Measurements from ENCODE around the gene FRAT1. TPM values are rescaled to one million over a fixed set of nuclear protein-coding genes. Genes with fewer than 3 reads are reported as not detected.
A peak's percentile ranks its signal among the peaks of the same experiment; 100 is the strongest.

FRAT1 gene
- total and polyA plus RNA-seq, 4 experiments from 2014 or later, result 9.0 to 21.8 (median 16.4) TPM

DNA sequence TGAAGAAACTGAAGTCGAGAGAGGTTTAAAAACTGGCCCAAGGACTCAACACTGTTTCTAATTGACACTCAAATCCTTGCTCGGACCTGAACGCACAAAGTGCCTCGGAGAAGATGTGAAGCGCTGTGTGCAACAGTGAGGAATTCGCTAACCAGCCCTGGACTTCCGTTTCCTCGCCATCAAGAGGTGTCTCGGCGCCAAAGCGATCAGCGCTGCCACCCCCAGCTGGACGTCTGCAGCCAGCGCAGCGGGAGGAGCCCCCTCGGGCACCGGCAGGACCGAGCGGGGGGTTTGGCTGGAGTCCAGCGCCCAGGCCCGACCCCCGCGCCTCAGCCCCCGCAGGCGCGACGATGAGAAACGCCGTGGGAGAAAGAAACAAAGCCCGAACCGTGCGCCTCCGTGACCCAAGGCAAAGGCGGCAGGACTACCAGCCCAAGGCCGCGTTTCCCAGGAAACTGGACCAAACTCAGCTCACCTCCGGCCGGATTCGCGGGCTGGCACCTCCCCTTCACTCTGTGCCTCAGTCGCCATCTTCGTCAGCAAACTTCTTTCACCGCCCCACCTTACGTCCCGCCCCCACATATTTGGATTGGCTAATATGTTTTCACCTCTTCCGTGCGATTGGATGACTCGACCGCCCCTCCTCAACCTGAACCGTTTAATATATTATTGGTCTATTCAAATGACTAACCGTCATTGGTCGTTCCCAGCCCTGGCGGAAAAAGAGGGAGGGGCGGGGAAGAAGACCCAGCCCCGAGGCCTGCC is 26.8 kb upstream of the FRAT1 start, which contains the start of gene ARHGAP19:
Gene ARHGAP19, minus strand, starts transcription at position 541 of the 765 bp plus-strand sequence. Its CDS starts 10 bp downstream, at position 531.
- H3K9me3 Mint-ChIP-seq, result peaks cover 0 to 3% (median 0%) of the 10 kb centered on the region in 8 donors
- H3K27ac Mint-ChIP-seq, result peak within 1 kb of the TSS; percentile 85 to 97 (median 95)
- no peaks in the 10 kb centered on the region for H3K9me3 ChIP-seq (ENCODE audit: control insufficient read depth in 1 of 2, low read length in 2 of 2)
- peaks cover 11% of the 10 kb centered on the region for H3K4me1 ChIP-seq (ENCODE audit: insufficient read depth, low read length)
- peaks cover 8 to 25% (median 20%) of the 10 kb centered on the region in 4 donors for H3K4me1 Mint-ChIP-seq
- peak; percentile 94 to 98 (median 95) for DNase-seq
- H3K4me3 Mint-ChIP-seq, result peak within 1 kb of the TSS; percentile 90 to 99 (median 94)
- ChIA-PET CTCF (ENCODE audit: partially characterized antibody) (interaction anchor here (1.2 to 5.5 kb wide), 4 partner anchors 14 to 112 kb away, joined by 3 to 28 read pairs (median 3); no protein-coding TSS in a partner anchor), POLR2A (ENCODE audit: partially characterized antibody) (interaction anchor here (0.8 to 4.5 kb wide), 7 partner anchors 14 to 349 kb away, joined by 3 to 42 read pairs (median 5); partner anchors contain the start of genes FRAT1, FRAT2 and RRP12)
- peaks cover 0 to 8% of the 10 kb centered on the region in 2 donors for H3K36me3 Mint-ChIP-seq
- peaks cover 1 to 3% of the 10 kb centered on the region in 2 donors for H3K27me3 Mint-ChIP-seq
- H3K27ac ChIP-seq (ENCODE audit: low read depth, low read length), result peak within 1 kb of the TSS; percentile 78
- H3K27me3 ChIP-seq (ENCODE audit: insufficient read depth, low read length), result no peaks in the 10 kb centered on the region
- intact Hi-C loops (cut with micrococcal nuclease), result loop anchor here (1.0 to 10.0 kb wide), 6 partner anchors 27 to 843 kb away; partner anchors contain the start of genes EXOSC1, FRAT1, FRAT2 and MMS19
- H3K4me3 ChIP-seq (ENCODE audit: low read length in 2 of 2), result peak within 1 kb of the TSS; percentile 76 to 85
- peaks cover under 1% of the 10 kb centered on the region for H3K36me3 ChIP-seq (ENCODE audit: insufficient read depth, low read length)

- Mint-ChIP-seq H3K4me1 (peaks cover 8 to 25% (median 20%) of the 10 kb centered on the region in 4 donors), H3K9me3 (peaks cover 0 to 3% (median 0%) of the 10 kb centered on the region in 8 donors), H3K27me3 (peaks cover 1 to 3% of the 10 kb centered on the region in 2 donors), H3K36me3 (peaks cover 0 to 8% of the 10 kb centered on the region in 2 donors), H3K4me3 (peak overlapping the region; percentile 90 to 99 (median 94)), H3K27ac (peak overlapping the region; percentile 85 to 97 (median 95))
- H3K4me3 ChIP-seq (ENCODE audit: low read length in 2 of 2), result no peak overlapping the region
- peaks cover 11% of the 10 kb centered on the region for H3K4me1 ChIP-seq (ENCODE audit: insufficient read depth, low read length)
- H3K27ac ChIP-seq (ENCODE audit: low read depth, low read length), result no peak overlapping the region
- H3K27me3 ChIP-seq (ENCODE audit: insufficient read depth, low read length), result no peaks in the 10 kb centered on the region
- no peaks in the 10 kb centered on the region for H3K9me3 ChIP-seq (ENCODE audit: control insufficient read depth in 1 of 2, low read length in 2 of 2)
- H3K36me3 ChIP-seq (ENCODE audit: insufficient read depth, low read length), result no peaks in the 10 kb centered on the region
- intact Hi-C loops (cut with micrococcal nuclease), result loop anchor here (1.0 to 10.0 kb wide), 6 partner anchors 26 to 842 kb away; partner anchors contain the start of genes EXOSC1, FRAT1, FRAT2 and MMS19
- CTCF ChIA-PET (ENCODE audit: partially characterized antibody), result interaction anchor here (1.5 to 5.5 kb wide), 2 partner anchors 14 to 111 kb away, joined by 3 to 28 read pairs; no protein-coding TSS in a partner anchor
- no peak for DNase-seq
- POLR2A ChIA-PET (ENCODE audit: partially characterized antibody), result interaction anchor here (1.5 to 4.5 kb wide), 5 partner anchors 14 to 349 kb away, joined by 4 to 42 read pairs (median 6); partner anchors contain the start of genes FRAT1, FRAT2 and RRP12
Measured at GRCh38 chr10:97292862-97293198, 26.2 kb upstream of the FRAT1 start.

DNA sequence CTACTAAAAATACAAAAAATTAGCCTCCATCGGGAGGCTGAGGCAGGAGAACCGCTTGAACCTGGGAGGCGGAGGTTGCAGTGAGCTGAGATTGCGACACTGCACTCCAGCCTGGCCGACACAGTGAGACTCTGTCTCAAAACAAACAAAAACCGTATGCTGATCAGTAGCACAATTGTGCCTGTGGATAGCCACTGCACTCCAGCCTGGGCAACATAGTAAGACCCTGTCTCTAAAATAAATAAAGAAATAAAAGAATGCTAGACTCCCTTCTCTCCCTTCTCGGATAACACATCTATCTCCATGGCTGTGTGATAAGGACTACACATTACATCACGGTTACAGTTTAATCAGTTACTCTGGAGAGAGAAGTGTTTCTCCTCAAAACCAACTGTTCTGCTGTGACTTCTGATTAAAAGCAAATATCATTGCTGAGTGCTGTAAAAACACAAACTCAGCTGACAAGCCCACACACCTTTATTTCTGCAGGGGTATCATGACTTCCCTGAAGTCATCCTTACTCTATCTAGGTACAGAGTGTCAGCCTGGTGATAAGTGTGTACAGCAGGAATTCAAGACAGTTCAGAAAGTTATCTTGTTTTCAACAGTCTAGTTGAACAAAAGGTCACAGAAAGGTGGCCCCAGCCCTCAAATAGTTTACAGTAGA is 21.4 kb upstream of the FRAT1 start:
- intact Hi-C loops (cut with micrococcal nuclease), result loop anchor here (10.0 kb wide), 1 partner anchor 837 kb away; the partner anchor contains the start of gene R3HCC1L
- Mint-ChIP-seq H3K27ac (no peak overlapping the region), H3K27me3 (peaks cover 1 to 2% of the 10 kb centered on the region in 2 donors), H3K4me3 (no peak overlapping the region), H3K9me3 (peaks cover 0 to 3% (median 0%) of the 10 kb centered on the region in 8 donors), H3K36me3 (no peaks in the 10 kb centered on the region), H3K4me1 (peaks cover 2 to 3% (median 2%) of the 10 kb centered on the region in 4 donors)
- no peaks in the 10 kb centered on the region for H3K27me3 ChIP-seq (ENCODE audit: insufficient read depth, low read length)
- CTCF ChIA-PET (ENCODE audit: partially characterized antibody), result interaction anchor here (0.7 kb wide), 1 partner anchor 40 kb away, joined by 4 read pairs; no protein-coding TSS in a partner anchor
- H3K4me3 ChIP-seq (ENCODE audit: low read length in 2 of 2), result no peak overlapping the region
- POLR2A ChIA-PET (ENCODE audit: partially characterized antibody), result interaction anchor here (0.6 kb wide), 1 partner anchor 840 kb away, joined by 3 read pairs; no protein-coding TSS in a partner anchor
- H3K4me1 ChIP-seq (ENCODE audit: insufficient read depth, low read length), result peaks cover 2% of the 10 kb centered on the region
- H3K27ac ChIP-seq (ENCODE audit: low read depth, low read length), result no peak overlapping the region
- DNase-seq, result no peak
- no peaks in the 10 kb centered on the region for H3K9me3 ChIP-seq (ENCODE audit: control insufficient read depth in 1 of 2, low read length in 2 of 2)
- H3K36me3 ChIP-seq (ENCODE audit: insufficient read depth, low read length), result no peaks in the 10 kb centered on the region

DNA sequence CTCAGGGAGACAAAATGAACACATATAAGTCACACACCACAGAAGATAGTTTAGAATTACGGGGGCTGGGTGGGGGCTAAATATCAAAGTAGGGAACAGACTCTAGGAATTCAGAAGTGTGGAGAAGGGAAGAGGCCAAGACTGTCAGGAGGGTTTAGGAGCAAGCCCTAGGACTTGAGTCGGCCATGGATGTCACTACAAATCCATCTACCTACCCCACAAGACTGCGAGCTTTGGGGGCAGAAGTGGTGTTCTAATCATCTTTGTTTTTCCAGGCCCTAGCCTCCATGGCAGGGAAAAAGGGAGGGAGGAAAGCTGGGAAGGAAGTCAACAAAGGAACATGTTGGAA is 20.9 kb upstream of the FRAT1 start:
- Histone ChIP-seq H3K27ac (ENCODE audit: low read depth, low read length) (no peak overlapping the region), H3K36me3 (ENCODE audit: insufficient read depth, low read length) (no peaks in the 10 kb centered on the region), H3K4me1 (ENCODE audit: insufficient read depth, low read length) (no peaks in the 10 kb centered on the region), H3K9me3 (ENCODE audit: control insufficient read depth in 1 of 2, low read length in 2 of 2) (no peaks in the 10 kb centered on the region), H3K27me3 (ENCODE audit: insufficient read depth, low read length) (no peaks in the 10 kb centered on the region), H3K4me3 (ENCODE audit: low read length in 2 of 2) (no peak overlapping the region)
- Mint-ChIP-seq H3K9me3 (peaks cover 0 to 3% (median 0%) of the 10 kb centered on the region in 8 donors), H3K27me3 (peaks cover 0 to 1% of the 10 kb centered on the region in 2 donors), H3K4me1 (no peaks in the 10 kb centered on the region), H3K4me3 (no peak overlapping the region), H3K36me3 (no peaks in the 10 kb centered on the region), H3K27ac (no peak overlapping the region)
- no peak for DNase-seq
- intact Hi-C loops (cut with micrococcal nuclease), result loop anchor here (10.0 kb wide), 1 partner anchor 837 kb away; the partner anchor contains the start of gene R3HCC1L
- ChIA-PET CTCF (ENCODE audit: partially characterized antibody) (no interaction called here), POLR2A (ENCODE audit: partially characterized antibody) (interaction anchor here (0.6 kb wide), 1 partner anchor 840 kb away, joined by 3 read pairs; no protein-coding TSS in a partner anchor)

- Mint-ChIP-seq H3K4me3 (no peak overlapping the region), H3K36me3 (no peaks in the 10 kb centered on the region), H3K4me1 (no peaks in the 10 kb centered on the region), H3K27ac (no peak overlapping the region), H3K9me3 (no peaks in the 10 kb centered on the region), H3K27me3 (no peaks in the 10 kb centered on the region)
- no peaks in the 10 kb centered on the region for H3K36me3 ChIP-seq (ENCODE audit: insufficient read depth, low read length)
- H3K27me3 ChIP-seq (ENCODE audit: insufficient read depth, low read length), result no peaks in the 10 kb centered on the region
- DNase-seq, result no peak
- no peaks in the 10 kb centered on the region for H3K9me3 ChIP-seq (ENCODE audit: control insufficient read depth in 1 of 2, low read length in 2 of 2)
- POLR2A ChIA-PET (ENCODE audit: partially characterized antibody), result no interaction called here
- H3K27ac ChIP-seq (ENCODE audit: low read depth, low read length), result no peak overlapping the region
- H3K4me1 ChIP-seq (ENCODE audit: insufficient read depth, low read length), result no peaks in the 10 kb centered on the region
- intact Hi-C loops (cut with micrococcal nuclease), result no loop called here
- no peak overlapping the region for H3K4me3 ChIP-seq (ENCODE audit: low read length in 2 of 2)
- CTCF ChIA-PET (ENCODE audit: partially characterized antibody), result no interaction called here
Measured at GRCh38 chr10:97300980-97301379, 18.1 kb upstream of the FRAT1 start.

DNA sequence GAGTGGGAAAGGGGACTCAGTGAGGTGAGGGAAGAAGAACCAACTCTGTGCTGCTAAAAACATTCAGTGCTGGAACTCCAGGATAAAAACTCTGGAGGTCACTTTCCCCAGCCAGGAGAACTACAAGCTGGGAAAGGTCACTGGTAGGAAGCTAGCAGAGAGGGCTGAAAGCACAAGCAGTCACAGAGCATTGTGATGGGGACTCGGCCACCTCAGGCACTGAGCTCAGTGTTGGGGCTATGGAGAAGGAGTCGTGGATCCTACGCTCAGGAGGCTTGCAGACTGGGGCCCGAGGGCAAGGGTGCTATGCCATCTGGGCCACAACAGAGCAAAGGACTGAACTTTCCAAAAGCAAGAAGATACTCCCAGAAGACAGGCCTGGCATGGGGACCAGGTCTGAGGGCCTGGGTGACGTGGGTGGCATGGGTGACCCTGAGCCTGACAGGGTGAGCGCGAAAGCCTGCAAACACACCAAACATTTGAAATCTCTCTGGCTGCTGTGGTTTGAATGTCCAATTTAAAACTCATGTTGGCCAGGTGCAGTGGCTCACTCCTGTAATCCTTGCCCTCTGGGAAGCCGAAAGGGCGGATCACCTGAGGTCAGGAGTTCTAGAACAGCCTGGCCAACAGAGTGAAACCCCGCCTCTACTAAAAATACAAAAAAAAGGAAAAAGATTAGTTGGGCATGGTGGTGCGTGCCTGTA is 16.8 kb upstream of the FRAT1 start:
- intact Hi-C loops (cut with micrococcal nuclease), result no loop called here
- H3K27me3 Mint-ChIP-seq, result no peaks in the 10 kb centered on the region
- Histone ChIP-seq H3K4me1 (ENCODE audit: insufficient read depth, low read length) (no peaks in the 10 kb centered on the region), H3K27ac (ENCODE audit: low read depth, low read length) (no peak overlapping the region), H3K36me3 (ENCODE audit: insufficient read depth, low read length) (no peaks in the 10 kb centered on the region), H3K9me3 (ENCODE audit: control insufficient read depth in 1 of 2, low read length in 2 of 2) (no peaks in the 10 kb centered on the region), H3K27me3 (ENCODE audit: insufficient read depth, low read length) (no peaks in the 10 kb centered on the region), H3K4me3 (ENCODE audit: low read length in 2 of 2) (no peak overlapping the region)
- ChIA-PET CTCF (ENCODE audit: partially characterized antibody) (no interaction called here), POLR2A (ENCODE audit: partially characterized antibody) (no interaction called here)
- no peaks in the 10 kb centered on the region for H3K9me3 Mint-ChIP-seq
- no peak overlapping the region for H3K4me3 Mint-ChIP-seq
- DNase-seq, result no peak
- H3K27ac Mint-ChIP-seq, result no peak overlapping the region
- H3K36me3 Mint-ChIP-seq, result no peaks in the 10 kb centered on the region
- no peaks in the 10 kb centered on the region for H3K4me1 Mint-ChIP-seq

All from CD4-positive, alpha-beta memory T cell (primary cell).